ENCODE data around the gene PPP2R3A. TPM values are rescaled to one million over a fixed set of nuclear protein-coding genes. Genes with fewer than 3 reads are reported as not detected.

PPP2R3A gene
- total RNA-seq, 1 donor from 2014 or later, result 9.0 TPM

- TF ChIP-seq CTCF (IDR thresholded peaks at IDR 0.05), result no peak
- Histone ChIP-seq H3K27ac (no peak overlapping the region), H3K36me3 (no peaks in the 10 kb centered on the region), H3K9me3 (no peaks in the 10 kb centered on the region), H3K4me3 (no peak overlapping the region), H3K27me3 (ENCODE audit: low read depth) (no peaks in the 10 kb centered on the region), H3K4me1 (peaks cover 52% of the 10 kb centered on the region)
- intact Hi-C loops (cut with DNase I), result no loop called here
- ATAC-seq (peak in 1 of 2 donors; percentile 26), DNase-seq (no peak)
Measured at GRCh38 chr3:136171097-136171542, 205.6 kb downstream of the PPP2R3A start.

- no peaks in the 10 kb centered on the region for H3K27me3 ChIP-seq (ENCODE audit: low read depth)
- intact Hi-C loops (cut with DNase I), result no loop called here
- TF ChIP-seq CTCF (IDR thresholded peaks at IDR 0.05), result no peak
- H3K4me1 ChIP-seq, result peaks cover 69% of the 10 kb centered on the region
- no peaks in the 10 kb centered on the region for H3K36me3 ChIP-seq
- ATAC-seq (no peak), DNase-seq (no peak)
- H3K27ac ChIP-seq, result no peak overlapping the region
- H3K4me3 ChIP-seq, result no peak overlapping the region
- H3K9me3 ChIP-seq, result no peaks in the 10 kb centered on the region
Measured at GRCh38 chr3:136173939-136174490, 208.5 kb downstream of the PPP2R3A start.

DNA sequence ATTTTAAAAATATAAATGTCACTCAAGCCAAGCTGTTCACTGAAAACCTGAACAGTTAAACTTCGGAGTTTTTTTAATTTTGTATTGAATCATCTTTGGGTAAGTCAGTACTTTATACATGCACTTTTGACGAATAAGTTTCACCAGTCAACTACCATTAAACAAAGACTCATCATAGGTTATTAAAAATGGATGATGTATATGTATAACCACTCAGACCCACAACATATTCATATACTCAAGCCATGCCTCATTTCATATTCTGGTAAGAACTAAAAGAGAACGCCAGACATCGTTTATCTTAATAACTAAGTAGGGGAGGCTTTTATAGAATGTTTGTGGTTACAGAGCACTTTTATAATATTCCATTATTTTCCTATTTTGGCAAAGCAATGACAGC lies 212.3 kb downstream of the PPP2R3A start:
- DNase-seq (no peak), ATAC-seq (no peak)
- H3K36me3 ChIP-seq, result no peaks in the 10 kb centered on the region
- no peak overlapping the region for H3K4me3 ChIP-seq
- no peak for TF ChIP-seq CTCF (IDR thresholded peaks at IDR 0.05)
- no peaks in the 10 kb centered on the region for H3K27me3 ChIP-seq (ENCODE audit: low read depth)
- no peak overlapping the region for H3K27ac ChIP-seq
- intact Hi-C loops (cut with DNase I), result no loop called here
- H3K4me1 ChIP-seq, result peaks cover 83% of the 10 kb centered on the region
- no peaks in the 10 kb centered on the region for H3K9me3 ChIP-seq

GRCh38 chr3:136181741-136182140 lies 216.2 kb downstream of the PPP2R3A start:
- Histone ChIP-seq H3K27ac (no peak overlapping the region), H3K4me1 (peaks cover 88% of the 10 kb centered on the region), H3K36me3 (no peaks in the 10 kb centered on the region), H3K4me3 (no peak overlapping the region), H3K27me3 (ENCODE audit: low read depth) (no peaks in the 10 kb centered on the region), H3K9me3 (no peaks in the 10 kb centered on the region)
- DNase-seq (no peak), ATAC-seq (no peak)
- TF ChIP-seq CTCF (IDR thresholded peaks at IDR 0.05), result no peak
- intact Hi-C loops (cut with DNase I), result no loop called here

DNA sequence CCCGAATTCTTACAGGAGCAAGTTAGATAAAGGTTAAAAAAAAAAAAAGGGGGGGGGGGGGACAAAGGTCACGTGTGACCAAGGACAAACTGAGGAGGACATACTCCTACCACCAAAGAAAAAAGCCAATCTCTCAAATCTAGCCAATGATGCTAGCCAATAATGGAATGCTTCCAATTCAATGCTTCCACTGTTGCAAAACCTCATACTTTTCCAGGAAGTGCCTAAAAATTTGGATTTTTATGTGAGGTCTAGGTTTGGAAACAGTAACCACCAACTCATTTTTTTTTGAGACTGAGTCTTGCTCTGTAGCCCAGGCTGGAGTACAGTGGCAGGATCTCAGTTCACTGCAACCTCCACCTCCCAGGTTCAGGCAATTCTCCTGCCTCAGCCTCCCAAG lies 219.2 kb downstream of the PPP2R3A start:
- ATAC-seq (no peak), DNase-seq (no peak)
- H3K27me3 ChIP-seq (ENCODE audit: low read depth), result no peaks in the 10 kb centered on the region
- peaks cover 92% of the 10 kb centered on the region for H3K4me1 ChIP-seq
- H3K9me3 ChIP-seq, result no peaks in the 10 kb centered on the region
- TF ChIP-seq CTCF (IDR thresholded peaks at IDR 0.05), result no peak
- no peaks in the 10 kb centered on the region for H3K36me3 ChIP-seq
- H3K27ac ChIP-seq, result no peak overlapping the region
- no peak overlapping the region for H3K4me3 ChIP-seq
- intact Hi-C loops (cut with DNase I), result no loop called here
